ENCODE data around the gene C12orf57. TPM values are rescaled to one million over a fixed set of nuclear protein-coding genes. Genes with fewer than 3 reads are reported as not detected.

Gene C12orf57, protein sequence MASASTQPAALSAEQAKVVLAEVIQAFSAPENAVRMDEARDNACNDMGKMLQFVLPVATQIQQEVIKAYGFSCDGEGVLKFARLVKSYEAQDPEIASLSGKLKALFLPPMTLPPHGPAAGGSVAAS
- total RNA-seq (186 TPM), polyA plus RNA-seq (100 to 1,000 TPM; 310 to 410 (median 340) TPM)

DNA sequence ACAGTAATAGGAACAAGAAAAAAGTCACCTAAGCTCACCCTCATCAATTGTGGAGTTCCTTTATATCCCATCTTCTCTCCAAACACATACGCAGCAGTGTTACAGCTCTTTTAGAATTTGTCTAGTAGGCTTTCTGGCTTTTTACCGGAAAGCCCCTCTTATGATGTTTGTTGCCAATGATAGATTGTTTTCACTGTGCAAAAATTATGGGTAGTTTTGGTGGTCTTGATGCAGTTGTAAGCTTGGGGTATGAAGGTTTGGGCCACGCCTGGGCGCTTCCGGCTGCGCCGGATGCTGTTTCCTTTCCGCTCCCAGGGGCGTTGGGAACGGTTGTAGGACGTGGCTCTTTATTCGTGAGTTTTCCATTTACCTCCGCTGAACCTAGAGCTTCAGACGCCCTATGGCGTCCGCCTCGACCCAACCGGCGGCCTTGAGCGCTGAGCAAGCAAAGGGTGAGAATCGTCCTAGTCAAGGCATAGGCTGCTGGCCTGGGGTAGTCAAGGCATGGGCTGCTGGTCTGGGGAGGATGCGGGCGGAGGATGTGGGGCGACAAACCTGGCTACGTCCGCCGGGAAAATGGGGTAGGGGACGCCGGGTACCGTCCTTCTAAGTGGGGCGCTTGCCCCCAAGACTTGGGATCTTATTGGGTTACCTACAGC lies at the start of gene C12orf57, which contains the start of gene RNU7-1:
Gene C12orf57, plus strand, starts transcription at position 301 of the 659 bp plus-strand sequence. Its CDS starts 100 bp downstream, at position 401.
Gene RNU7-1, plus strand, starts transcription at position 95 of the 659 bp plus-strand sequence.
- H3K9me3 ChIP-seq (ENCODE audit: control insufficient read depth in 2 of 2, low read length in 2 of 2) = no peaks in the 10 kb centered on the region
- Mint-ChIP-seq H3K27ac (peak within 1 kb of the TSS; percentile 97 to 100 (median 99)), H3K4me1 (peaks cover 6 to 76% (median 29%) of the 10 kb centered on the region in 4 donors), H3K27me3 (no peaks in the 10 kb centered on the region), H3K9me3 (no peaks in the 10 kb centered on the region), H3K36me3 (no peaks in the 10 kb centered on the region), H3K4me3 (peak within 1 kb of the TSS; percentile 88 to 99 (median 98))
- H3K4me1 ChIP-seq (ENCODE audit: control insufficient read depth, insufficient read depth, low read length, poor library complexity, severe bottlenecking) = peaks cover 63% of the 10 kb centered on the region
- H3K27ac ChIP-seq (ENCODE audit: insufficient read depth, low read length, poor library complexity, severe bottlenecking) = peak within 1 kb of the TSS; percentile 98
- no peaks in the 10 kb centered on the region for H3K36me3 ChIP-seq (ENCODE audit: control insufficient read depth, insufficient read depth, low read length)
- peak; percentile 72 to 92 (median 87) for DNase-seq
- peak; percentile 46 to 52 for ATAC-seq (ENCODE audit: low read depth in 2 of 2)
- H3K27me3 ChIP-seq (ENCODE audit: control insufficient read depth, insufficient read depth, low read length) = no peaks in the 10 kb centered on the region
- peak within 1 kb of the TSS; percentile 79 for H3K4me3 ChIP-seq (ENCODE audit: low read depth, low read length)

DNA sequence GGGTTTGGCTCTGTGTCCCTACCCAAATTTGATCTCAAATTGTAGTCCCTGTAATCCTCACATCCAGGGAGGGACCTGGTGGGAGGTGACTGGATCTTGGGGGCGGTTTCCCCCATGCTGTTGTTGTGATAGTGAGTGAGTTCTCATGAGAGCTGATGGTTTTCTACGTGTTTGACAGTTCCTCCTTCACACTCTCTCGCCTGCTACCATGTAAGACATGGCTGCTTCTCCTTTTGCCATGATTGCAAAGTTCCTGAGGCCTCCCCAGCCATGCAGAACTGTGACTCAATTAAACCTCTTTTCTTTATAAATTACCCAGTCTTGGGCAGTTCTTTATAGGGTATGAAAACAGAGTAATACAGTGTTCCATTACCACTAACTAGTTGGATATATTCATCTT lies 49.5 kb upstream of the C12orf57 start:
- Histone ChIP-seq H3K36me3 (ENCODE audit: control insufficient read depth, insufficient read depth, low read length) (no peaks in the 10 kb centered on the region), H3K27me3 (ENCODE audit: control insufficient read depth, insufficient read depth, low read length) (no peaks in the 10 kb centered on the region), H3K9me3 (ENCODE audit: control insufficient read depth in 2 of 2, low read length in 2 of 2) (no peaks in the 10 kb centered on the region), H3K4me1 (ENCODE audit: control insufficient read depth, insufficient read depth, low read length, poor library complexity, severe bottlenecking) (peaks cover 12% of the 10 kb centered on the region), H3K27ac (ENCODE audit: insufficient read depth, low read length, poor library complexity, severe bottlenecking) (no peak overlapping the region), H3K4me3 (ENCODE audit: low read depth, low read length) (no peak overlapping the region)
- no peak for DNase-seq
- peak overlapping the region in 1 of 4 donors; percentile 71 for H3K4me3 Mint-ChIP-seq
- H3K27ac Mint-ChIP-seq = no peak overlapping the region
- no peaks in the 10 kb centered on the region for H3K36me3 Mint-ChIP-seq
- H3K4me1 Mint-ChIP-seq = peaks cover 4 to 19% (median 12%) of the 10 kb centered on the region in 4 donors
- H3K9me3 Mint-ChIP-seq = no peaks in the 10 kb centered on the region
- H3K27me3 Mint-ChIP-seq = no peaks in the 10 kb centered on the region
- no peak for ATAC-seq (ENCODE audit: low read depth in 2 of 2)

GRCh38 chr12:6896846-6897435 lies 46.9 kb upstream of the C12orf57 start:
- no peak for DNase-seq
- ATAC-seq (ENCODE audit: low read depth in 2 of 2) = no peak
- H3K4me3 Mint-ChIP-seq = no peak overlapping the region
- Histone ChIP-seq H3K36me3 (ENCODE audit: control insufficient read depth, insufficient read depth, low read length) (no peaks in the 10 kb centered on the region), H3K27me3 (ENCODE audit: control insufficient read depth, insufficient read depth, low read length) (no peaks in the 10 kb centered on the region), H3K4me1 (ENCODE audit: control insufficient read depth, insufficient read depth, low read length, poor library complexity, severe bottlenecking) (no peaks in the 10 kb centered on the region), H3K9me3 (ENCODE audit: control insufficient read depth in 2 of 2, low read length in 2 of 2) (no peaks in the 10 kb centered on the region), H3K4me3 (ENCODE audit: low read depth, low read length) (no peak overlapping the region), H3K27ac (ENCODE audit: insufficient read depth, low read length, poor library complexity, severe bottlenecking) (no peak overlapping the region)
- H3K36me3 Mint-ChIP-seq = no peaks in the 10 kb centered on the region
- H3K4me1 Mint-ChIP-seq = peaks cover 1 to 7% (median 5%) of the 10 kb centered on the region in 4 donors
- H3K27me3 Mint-ChIP-seq = no peaks in the 10 kb centered on the region
- no peaks in the 10 kb centered on the region for H3K9me3 Mint-ChIP-seq
- H3K27ac Mint-ChIP-seq = peak overlapping the region in 1 of 3 donors; percentile 69

DNA sequence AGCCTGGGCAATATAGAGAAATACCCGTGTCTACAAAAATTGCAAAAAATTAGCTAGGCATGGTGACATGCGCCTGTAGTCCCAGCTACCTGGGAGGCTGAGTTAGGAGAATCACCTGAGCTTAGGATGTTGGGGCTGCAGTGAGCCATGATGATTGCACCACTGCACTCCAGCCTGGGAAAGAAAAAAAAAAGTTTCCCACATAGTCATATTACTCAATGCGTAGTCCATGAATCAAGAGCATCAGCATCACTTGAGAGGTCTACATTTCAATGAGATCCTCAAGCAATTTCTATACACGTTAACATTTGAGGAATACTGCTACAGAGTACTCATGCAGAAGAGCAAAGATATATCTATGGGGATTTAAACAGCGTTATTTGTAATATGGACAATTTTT lies 44.4 kb upstream of the C12orf57 start:
- H3K4me1 ChIP-seq (ENCODE audit: control insufficient read depth, insufficient read depth, low read length, poor library complexity, severe bottlenecking) = peaks cover 3% of the 10 kb centered on the region
- no peaks in the 10 kb centered on the region for H3K9me3 ChIP-seq (ENCODE audit: control insufficient read depth in 2 of 2, low read length in 2 of 2)
- H3K36me3 ChIP-seq (ENCODE audit: control insufficient read depth, insufficient read depth, low read length) = no peaks in the 10 kb centered on the region
- peaks cover 0 to 7% (median 5%) of the 10 kb centered on the region in 4 donors for H3K4me1 Mint-ChIP-seq
- ATAC-seq (ENCODE audit: low read depth in 2 of 2) (no peak), DNase-seq (no peak)
- H3K9me3 Mint-ChIP-seq = no peaks in the 10 kb centered on the region
- H3K27me3 Mint-ChIP-seq = no peaks in the 10 kb centered on the region
- no peaks in the 10 kb centered on the region for H3K27me3 ChIP-seq (ENCODE audit: control insufficient read depth, insufficient read depth, low read length)
- no peak overlapping the region for H3K27ac Mint-ChIP-seq
- no peak overlapping the region for H3K4me3 Mint-ChIP-seq
- no peak overlapping the region for H3K4me3 ChIP-seq (ENCODE audit: low read depth, low read length)
- H3K36me3 Mint-ChIP-seq = no peaks in the 10 kb centered on the region
- no peak overlapping the region for H3K27ac ChIP-seq (ENCODE audit: insufficient read depth, low read length, poor library complexity, severe bottlenecking)

GRCh38 chr12:6899837-6900519 lies 43.8 kb upstream of the C12orf57 start:
- Histone ChIP-seq H3K36me3 (ENCODE audit: control insufficient read depth, insufficient read depth, low read length) (no peaks in the 10 kb centered on the region), H3K4me1 (ENCODE audit: control insufficient read depth, insufficient read depth, low read length, poor library complexity, severe bottlenecking) (peaks cover 6% of the 10 kb centered on the region), H3K27ac (ENCODE audit: insufficient read depth, low read length, poor library complexity, severe bottlenecking) (no peak overlapping the region), H3K27me3 (ENCODE audit: control insufficient read depth, insufficient read depth, low read length) (no peaks in the 10 kb centered on the region), H3K4me3 (ENCODE audit: low read depth, low read length) (no peak overlapping the region), H3K9me3 (ENCODE audit: control insufficient read depth in 2 of 2, low read length in 2 of 2) (no peaks in the 10 kb centered on the region)
- Mint-ChIP-seq H3K4me1 (peaks cover 0 to 7% (median 3%) of the 10 kb centered on the region in 4 donors), H3K4me3 (no peak overlapping the region), H3K9me3 (no peaks in the 10 kb centered on the region), H3K36me3 (no peaks in the 10 kb centered on the region), H3K27me3 (no peaks in the 10 kb centered on the region), H3K27ac (no peak overlapping the region)
- no peak for ATAC-seq (ENCODE audit: low read depth in 2 of 2)
- no peak for DNase-seq

DNA sequence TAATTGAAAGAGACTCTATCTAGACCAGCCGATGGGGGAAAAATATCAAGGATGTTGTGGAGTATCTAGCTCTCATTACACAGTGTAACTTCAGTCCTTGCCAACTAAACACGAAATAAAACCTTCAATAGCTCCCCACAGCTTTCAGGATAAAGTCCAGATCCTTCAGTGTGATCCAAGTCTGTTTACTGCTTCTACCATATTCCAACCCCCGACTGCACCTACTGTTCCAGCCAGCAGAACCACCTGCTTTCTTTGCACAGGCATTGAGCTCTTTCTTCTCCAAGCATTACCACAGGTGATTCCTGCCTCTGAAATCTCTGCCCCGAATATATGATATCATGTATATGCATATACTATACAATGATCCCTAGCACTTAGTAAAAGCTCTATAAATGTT lies 41.4 kb upstream of the C12orf57 start:
- H3K4me1 ChIP-seq (ENCODE audit: control insufficient read depth, insufficient read depth, low read length, poor library complexity, severe bottlenecking) = peaks cover 10% of the 10 kb centered on the region
- no peaks in the 10 kb centered on the region for H3K9me3 Mint-ChIP-seq
- no peaks in the 10 kb centered on the region for H3K36me3 ChIP-seq (ENCODE audit: control insufficient read depth, insufficient read depth, low read length)
- no peaks in the 10 kb centered on the region for H3K36me3 Mint-ChIP-seq
- H3K27ac ChIP-seq (ENCODE audit: insufficient read depth, low read length, poor library complexity, severe bottlenecking) = no peak overlapping the region
- no peak overlapping the region for H3K4me3 ChIP-seq (ENCODE audit: low read depth, low read length)
- H3K27me3 Mint-ChIP-seq = no peaks in the 10 kb centered on the region
- no peak for ATAC-seq (ENCODE audit: low read depth in 2 of 2)
- H3K4me1 Mint-ChIP-seq = peaks cover 0 to 7% (median 3%) of the 10 kb centered on the region in 4 donors
- H3K27me3 ChIP-seq (ENCODE audit: control insufficient read depth, insufficient read depth, low read length) = no peaks in the 10 kb centered on the region
- no peak overlapping the region for H3K27ac Mint-ChIP-seq
- H3K9me3 ChIP-seq (ENCODE audit: control insufficient read depth in 2 of 2, low read length in 2 of 2) = no peaks in the 10 kb centered on the region
- DNase-seq = no peak
- H3K4me3 Mint-ChIP-seq = peak overlapping the region in 1 of 4 donors; percentile 42

DNA sequence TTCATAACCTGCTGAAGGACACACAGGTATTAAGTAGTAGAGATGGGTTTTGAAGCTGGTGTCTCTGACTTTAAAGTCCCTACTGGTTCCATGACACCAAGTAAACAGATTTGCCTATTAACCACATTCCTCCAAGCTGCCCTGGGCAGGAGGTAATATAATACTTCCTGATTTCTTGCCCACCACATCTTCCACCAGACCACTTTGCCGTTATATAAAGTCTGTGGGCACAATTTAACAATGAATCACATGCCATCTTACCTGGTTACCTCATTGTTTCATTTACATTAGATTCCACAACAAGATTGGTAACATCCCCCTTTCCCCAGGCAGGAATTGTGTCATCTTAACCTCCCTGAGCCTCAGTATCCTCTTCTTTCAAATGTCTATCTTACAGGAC lies 40.1 kb upstream of the C12orf57 start:
- Mint-ChIP-seq H3K9me3 (no peaks in the 10 kb centered on the region), H3K4me1 (peaks cover 0 to 7% (median 3%) of the 10 kb centered on the region in 4 donors), H3K27me3 (no peaks in the 10 kb centered on the region), H3K4me3 (peak overlapping the region in 1 of 4 donors; percentile 17), H3K27ac (no peak overlapping the region), H3K36me3 (no peaks in the 10 kb centered on the region)
- Histone ChIP-seq H3K4me3 (ENCODE audit: low read depth, low read length) (no peak overlapping the region), H3K27me3 (ENCODE audit: control insufficient read depth, insufficient read depth, low read length) (no peaks in the 10 kb centered on the region), H3K36me3 (ENCODE audit: control insufficient read depth, insufficient read depth, low read length) (no peaks in the 10 kb centered on the region), H3K4me1 (ENCODE audit: control insufficient read depth, insufficient read depth, low read length, poor library complexity, severe bottlenecking) (peaks cover 10% of the 10 kb centered on the region), H3K27ac (ENCODE audit: insufficient read depth, low read length, poor library complexity, severe bottlenecking) (no peak overlapping the region), H3K9me3 (ENCODE audit: control insufficient read depth in 2 of 2, low read length in 2 of 2) (no peaks in the 10 kb centered on the region)
- DNase-seq = no peak
- ATAC-seq (ENCODE audit: low read depth in 2 of 2) = no peak
